GM18868 (cell line): Measurements from ENCODE around the gene CNGA2.

Source experiments
- ATAC-seq: cut with Tn5 transposase; IDR thresholded peaks from one replicate; pipeline ENCODE4 v1.9.1; 2021; ENCODE audit warnings: mild to moderate bottlenecking, moderate library complexity; ENCODE audit not compliant: unreplicated experiment

Gene CNGA2

DNA sequence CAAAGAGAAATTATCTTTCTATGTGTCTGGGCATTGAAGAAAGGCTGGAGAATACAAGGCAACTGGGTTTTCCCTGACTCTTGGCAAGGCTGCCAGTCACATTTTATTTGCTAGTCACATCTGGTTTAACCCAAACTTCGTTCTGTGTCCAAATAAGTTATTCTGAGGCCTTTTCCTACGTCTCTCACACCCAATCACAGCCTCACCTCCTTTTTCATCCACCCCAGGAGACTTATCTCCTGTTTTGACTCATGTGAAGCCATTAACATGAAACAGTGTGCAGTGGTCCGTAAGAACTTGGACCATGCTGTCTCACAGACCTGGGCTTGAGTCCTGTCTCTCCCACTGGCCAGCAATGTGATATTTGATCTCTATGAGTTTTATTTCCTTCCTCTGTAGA, 59.3 kb downstream of the CNGA2 start:
- ATAC-seq = no peak
